GM19468 (cell line): ENCODE data around the gene RALA.
"Not testable (repeated sequence)": the region's sequence is repeated elsewhere in the genome, so short reads cannot be mapped to it uniquely, and the experiment has no call there.

Source experiments
- ATAC-seq: cut with Tn5 transposase; IDR thresholded peaks from one replicate; pipeline ENCODE4 v1.9.1; 2021; ENCODE audit warnings: mild to moderate bottlenecking, moderate library complexity, moderate number of reproducible peaks; ENCODE audit not compliant: unreplicated experiment; ENCODE audit errors: extremely low read depth

The RALA gene

GRCh38 chr7:39679874-39680273 is 56.5 kb downstream of the RALA start:
- not testable (repeated sequence) for ATAC-seq

DNA sequence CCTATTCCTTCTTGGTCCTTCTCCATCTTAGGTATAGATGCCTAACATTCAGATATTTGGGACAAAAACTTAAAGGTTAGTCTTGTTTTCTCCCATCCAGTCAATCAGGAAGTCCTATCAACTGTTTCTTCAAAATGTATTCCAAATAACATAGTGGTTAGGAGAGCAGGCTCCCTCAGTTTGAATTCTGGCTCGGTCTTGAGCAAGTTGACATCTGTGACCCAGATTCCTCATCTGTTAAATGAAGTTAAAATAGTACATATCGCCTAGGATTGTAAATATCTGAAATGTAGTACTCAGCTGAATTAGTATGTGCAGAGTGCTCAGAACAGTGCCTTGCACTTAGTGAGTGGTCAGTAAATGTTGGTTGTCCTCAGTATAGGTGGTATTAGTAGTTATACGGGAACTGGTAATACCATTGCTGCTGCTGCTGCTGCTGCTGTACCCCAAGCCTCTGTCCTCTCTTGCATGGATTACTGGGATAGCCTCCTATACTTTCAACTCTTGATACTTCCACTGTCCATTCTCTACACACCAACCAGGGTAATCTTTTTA is 58.6 kb downstream of the RALA start:
- no peak for ATAC-seq

- no peak for ATAC-seq
Observed at GRCh38 chr7:39683216-39683845, 60.0 kb downstream of the RALA start.

DNA sequence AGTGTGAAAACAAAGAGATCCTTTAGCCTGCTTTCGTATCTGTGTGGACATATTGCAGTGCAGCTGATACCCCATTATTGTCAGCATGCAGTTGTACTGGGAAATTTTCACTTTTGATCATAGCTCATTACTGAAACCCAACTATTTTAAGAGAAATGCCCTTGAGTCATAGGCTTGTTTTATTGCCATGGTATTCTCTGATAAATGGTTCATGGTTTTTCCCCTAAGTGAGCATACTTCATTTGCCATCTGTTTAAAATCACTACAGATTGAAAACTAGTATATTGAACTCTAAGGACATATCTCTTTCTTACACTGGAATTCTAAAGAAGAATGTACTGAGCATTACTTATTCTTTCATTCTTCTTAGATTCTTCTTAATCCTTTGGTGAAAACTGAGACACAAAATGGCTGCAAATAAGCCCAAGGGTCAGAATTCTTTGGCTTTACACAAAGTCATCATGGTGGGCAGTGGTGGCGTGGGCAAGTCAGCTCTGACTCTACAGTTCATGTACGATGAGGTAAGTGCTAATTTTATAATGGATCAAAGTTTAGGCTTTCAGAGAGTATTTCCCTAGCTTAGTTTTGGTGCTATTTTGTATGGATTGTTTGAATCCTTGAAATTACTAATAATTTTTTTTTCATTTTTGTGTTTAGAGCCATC is 63.0 kb downstream of the RALA start:
- ATAC-seq = no peak

DNA sequence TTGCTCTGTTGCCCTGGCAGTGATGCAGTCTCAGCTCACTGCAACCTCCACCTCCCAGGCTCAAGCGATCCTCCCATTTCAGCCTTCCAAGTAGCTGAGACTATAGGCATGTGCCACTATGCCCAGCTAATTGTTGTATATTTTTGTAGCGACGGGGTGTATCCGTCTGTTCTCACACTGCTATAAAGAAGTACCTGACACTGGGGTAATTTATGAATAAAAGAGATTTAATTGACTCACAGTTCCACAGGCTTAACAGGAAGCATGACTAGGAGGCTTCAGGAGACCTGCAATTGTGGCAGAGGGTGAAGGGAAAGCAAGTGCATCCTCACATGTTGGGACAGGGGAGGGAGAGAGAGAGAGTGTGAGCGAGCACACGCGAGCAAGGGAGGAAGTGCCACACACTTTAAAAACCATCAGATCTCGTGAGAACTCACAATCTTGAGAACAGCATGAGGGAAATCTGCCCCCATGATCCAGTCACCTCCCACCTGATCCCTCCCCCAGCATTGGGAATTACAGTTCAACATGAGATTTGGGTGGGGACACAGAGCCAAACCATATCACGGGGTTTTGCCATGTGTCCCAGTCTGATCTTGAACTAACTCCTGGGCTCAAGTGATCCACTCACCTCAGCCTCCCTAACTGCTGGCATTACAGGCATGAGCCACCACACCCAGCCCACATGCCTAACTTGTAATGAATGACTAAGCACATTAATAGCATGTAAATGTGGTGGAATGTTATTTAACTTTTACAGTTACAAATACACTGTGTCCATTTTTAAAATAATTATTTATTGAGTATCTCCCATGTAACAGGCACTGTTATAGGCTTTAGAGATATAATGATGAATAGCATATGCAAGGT is 65.5 kb downstream of the RALA start:
- no peak for ATAC-seq

DNA sequence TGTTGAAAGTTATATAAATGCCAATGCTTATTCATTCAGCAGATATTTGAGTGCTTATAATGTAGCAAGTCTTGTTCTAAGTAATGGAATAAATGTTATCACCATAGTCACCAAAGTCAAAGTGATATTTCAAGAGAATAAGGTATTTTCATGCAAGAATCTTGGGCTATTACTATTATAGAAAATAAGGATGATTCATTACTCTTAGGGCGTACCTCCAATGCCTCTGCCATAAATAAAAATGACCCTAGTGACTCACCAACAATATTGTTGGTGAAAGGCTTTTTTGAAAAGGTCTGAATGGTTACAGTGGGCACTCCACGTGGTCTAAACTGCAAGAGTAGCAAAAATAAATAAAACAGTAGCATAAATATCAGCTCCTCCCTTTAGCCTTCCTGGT is 68.4 kb downstream of the RALA start:
- ATAC-seq = no peak

DNA sequence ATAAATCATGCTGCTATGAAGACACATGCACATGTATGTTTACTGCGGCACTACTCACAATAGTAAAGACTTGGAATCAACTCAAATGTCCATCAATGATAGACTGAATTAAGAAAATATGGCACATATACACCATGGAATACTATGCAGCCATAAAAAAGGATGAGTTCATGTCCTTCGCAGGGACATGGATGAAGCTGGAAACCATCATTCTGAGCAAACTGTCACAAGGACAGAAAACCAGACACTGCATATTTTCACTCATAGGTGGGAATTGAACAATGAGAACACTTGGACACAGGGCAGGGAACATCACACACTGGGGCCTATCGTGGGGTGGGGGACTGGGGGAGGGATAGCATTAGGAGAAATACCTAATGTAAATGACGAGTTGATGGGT is 69.7 kb downstream of the RALA start:
- not testable (repeated sequence) for ATAC-seq

DNA sequence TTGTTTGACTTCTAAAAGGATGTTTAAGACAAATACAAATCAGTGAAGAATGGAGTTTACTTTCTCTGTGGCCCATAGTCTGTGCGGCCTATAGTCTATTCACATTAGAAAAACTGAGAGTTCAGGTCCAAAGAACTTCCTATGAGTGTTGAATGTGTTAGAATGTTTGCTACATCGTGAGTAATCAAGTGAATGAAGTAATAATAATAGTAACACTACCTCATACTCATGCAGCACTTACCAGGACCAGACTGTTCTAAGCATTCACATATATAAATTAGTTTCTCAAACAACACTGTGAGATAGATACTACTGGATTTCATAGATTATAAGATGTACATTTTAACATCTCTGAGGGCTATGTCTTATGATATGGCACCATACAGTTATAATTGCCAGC is 70.4 kb downstream of the RALA start:
- no peak for ATAC-seq

GRCh38 chr7:39695852-39696586 is 72.6 kb downstream of the RALA start:
- ATAC-seq = no peak

DNA sequence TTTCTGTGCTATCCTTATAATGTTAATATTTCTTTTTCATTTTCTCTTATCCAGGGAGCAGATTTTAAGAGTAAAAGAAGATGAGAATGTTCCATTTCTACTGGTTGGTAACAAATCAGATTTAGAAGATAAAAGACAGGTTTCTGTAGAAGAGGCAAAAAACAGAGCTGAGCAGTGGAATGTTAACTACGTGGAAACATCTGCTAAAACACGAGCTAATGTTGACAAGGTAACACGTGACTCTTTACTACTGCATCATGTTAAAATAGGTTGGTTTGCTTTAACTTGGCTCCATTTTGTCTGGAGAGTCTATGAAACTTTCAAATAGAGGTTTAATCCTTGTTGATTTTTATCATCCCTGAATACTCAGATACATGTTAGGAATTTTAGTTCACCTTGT is 73.3 kb downstream of the RALA start:
- ATAC-seq = no peak

DNA sequence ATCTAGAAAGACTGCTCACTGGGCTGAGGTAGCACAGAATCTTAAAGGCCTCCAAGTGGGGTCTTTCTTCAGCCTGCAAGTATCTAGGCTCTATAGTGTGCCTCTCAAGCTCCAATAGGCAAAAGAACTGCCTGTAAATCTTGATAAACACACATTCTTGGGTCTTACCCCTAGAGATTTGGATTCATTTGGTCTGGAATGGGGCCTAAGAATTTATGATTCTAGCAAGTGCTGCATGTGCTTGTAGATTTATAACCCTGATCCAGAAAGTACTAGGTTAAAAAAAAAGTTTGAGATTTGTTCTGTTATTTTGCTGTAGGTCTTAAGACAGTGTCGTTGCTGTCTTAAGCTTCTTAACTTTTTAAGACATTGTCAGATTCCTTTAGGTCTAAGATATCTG is 74.1 kb downstream of the RALA start:
- ATAC-seq = no peak

DNA sequence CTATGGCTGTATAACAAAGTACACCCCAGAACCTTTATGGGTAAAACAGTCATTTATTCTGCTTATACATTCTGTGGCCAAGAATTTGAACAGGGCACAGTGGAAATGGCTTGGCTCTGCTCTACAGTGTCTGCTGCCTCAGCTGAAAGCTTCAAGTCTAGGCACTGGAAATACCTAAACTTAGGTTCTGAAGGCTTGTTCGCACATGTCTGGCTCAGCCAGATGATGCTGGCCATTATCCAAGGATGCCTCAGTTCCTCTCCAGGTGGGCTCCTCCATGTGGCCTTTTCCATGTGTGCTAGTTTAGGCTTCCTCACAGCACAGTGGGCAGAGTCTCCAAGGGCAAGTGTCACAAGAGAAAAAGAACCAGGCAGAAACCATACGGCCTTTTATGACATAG is 76.8 kb downstream of the RALA start:
- ATAC-seq = no peak

GRCh38 chr7:39700932-39701331 is 77.6 kb downstream of the RALA start:
- no peak for ATAC-seq

- ATAC-seq = no peak
Observed at GRCh38 chr7:39702133-39702532, 78.8 kb downstream of the RALA start.

- no peak for ATAC-seq
Observed at GRCh38 chr7:39703144-39703543, 79.8 kb downstream of the RALA start.

- no peak for ATAC-seq
Observed at GRCh38 chr7:39709029-39709428, 85.7 kb downstream of the RALA start.

GRCh38 chr7:39709768-39710311 is 86.5 kb downstream of the RALA start:
- no peak for ATAC-seq

DNA sequence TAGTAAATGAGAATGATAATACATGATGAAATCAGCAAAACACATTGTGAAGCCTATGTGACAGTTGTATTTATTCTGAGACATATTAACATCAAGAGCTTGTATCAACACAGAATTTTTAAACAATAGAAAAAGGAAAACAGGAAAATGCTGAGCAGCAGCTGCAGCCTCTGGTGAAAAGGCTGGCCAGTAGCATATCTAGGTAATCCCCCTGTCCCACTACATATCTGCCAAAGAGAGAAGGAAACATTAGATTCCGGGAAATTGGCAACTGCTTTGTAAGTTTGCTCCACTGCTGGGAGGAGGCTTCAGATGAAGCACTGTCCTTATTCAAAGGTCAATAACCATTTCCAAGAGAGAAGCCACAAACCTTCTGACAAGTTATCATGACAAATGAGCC is 89.4 kb downstream of the RALA start:
- ATAC-seq = no peak

DNA sequence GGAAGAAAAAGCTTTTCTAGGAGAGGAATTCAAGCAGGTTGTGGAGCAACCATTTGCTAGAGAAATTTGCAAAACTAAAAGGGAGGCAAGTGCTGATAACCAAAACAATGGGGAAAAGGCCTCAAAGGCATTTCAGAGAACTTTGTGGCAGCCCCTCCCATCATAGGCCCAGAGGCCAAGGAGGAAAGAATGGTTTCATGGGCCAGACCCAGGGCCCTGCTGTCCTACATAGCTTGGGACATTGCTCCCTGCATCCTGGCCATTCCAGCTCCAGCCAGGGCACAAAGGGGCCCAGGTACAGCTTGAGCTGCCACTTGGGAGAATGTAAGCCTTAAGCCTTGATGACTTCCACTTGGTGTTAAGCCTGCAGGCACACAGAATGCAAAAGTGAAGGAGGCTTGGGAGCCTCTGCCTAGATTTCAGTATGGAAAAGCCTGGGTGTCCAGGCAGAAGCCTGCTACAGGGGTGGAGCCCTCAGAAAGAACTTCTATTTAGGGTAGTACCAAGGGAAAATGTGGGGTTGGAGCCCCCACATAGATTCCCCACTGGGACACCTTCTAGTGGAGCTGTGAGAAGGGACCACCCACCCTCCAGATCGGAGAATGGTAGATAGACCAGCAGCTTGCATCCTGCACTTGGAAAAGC is 91.2 kb downstream of the RALA start:
- ATAC-seq = no peak

DNA sequence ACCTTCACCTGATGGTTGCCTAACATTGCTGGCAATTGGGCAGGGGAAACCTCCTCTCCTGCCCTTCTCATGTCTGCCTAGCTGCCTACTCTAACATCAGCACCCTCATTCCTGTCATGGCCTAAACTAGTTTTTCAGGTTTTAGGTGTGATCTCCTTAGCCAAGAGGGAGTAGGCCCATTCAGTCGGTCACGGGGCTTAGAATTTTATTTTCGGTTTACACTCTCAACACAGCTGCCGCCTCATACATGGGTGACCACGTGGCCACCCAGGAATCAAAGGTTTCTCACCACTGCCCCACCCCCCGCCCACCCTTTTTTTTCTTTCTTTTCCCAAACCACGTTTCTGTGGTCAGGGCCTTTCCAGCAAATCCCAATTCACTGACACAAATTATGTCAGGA is 97.2 kb downstream of the RALA start:
- no peak for ATAC-seq
